ENCODE results near the gene PDE1A.

PDE1A gene

GRCh38 chr2:182358601-182359000 is 68.2 kb downstream of the PDE1A start:
- DNase-seq (ENCODE audit: low spot score), result no peak

GRCh38 chr2:182355815-182356214 is 71.0 kb downstream of the PDE1A start:
- DNase-seq (ENCODE audit: low spot score), result no peak

GRCh38 chr2:182351427-182351826 is 75.4 kb downstream of the PDE1A start:
- DNase-seq (ENCODE audit: low spot score), result no peak

- DNase-seq (ENCODE audit: low spot score), result no peak
These were observed 77.6 kb downstream of the PDE1A start for GRCh38 chr2:182349268-182349667.

- no peak for DNase-seq (ENCODE audit: low spot score)
These were observed 81.5 kb downstream of the PDE1A start for GRCh38 chr2:182345384-182345783.

- no peak for DNase-seq (ENCODE audit: low spot score)
These were observed 96.2 kb downstream of the PDE1A start for GRCh38 chr2:182330451-182331305.

- no peak for DNase-seq (ENCODE audit: low spot score)
These were observed 102.2 kb downstream of the PDE1A start for GRCh38 chr2:182324665-182325064.

- DNase-seq (ENCODE audit: low spot score), result no peak
These were observed 105.7 kb downstream of the PDE1A start for GRCh38 chr2:182321096-182321495.

GRCh38 chr2:182319556-182320505 is 107.0 kb downstream of the PDE1A start:
- DNase-seq (ENCODE audit: low spot score), result no peak

- DNase-seq (ENCODE audit: low spot score), result no peak
These were observed 108.2 kb downstream of the PDE1A start for GRCh38 chr2:182318466-182319220.

GRCh38 chr2:182316950-182317349 is 109.9 kb downstream of the PDE1A start:
- DNase-seq (ENCODE audit: low spot score), result no peak

- no peak for DNase-seq (ENCODE audit: low spot score)
These were observed 123.9 kb downstream of the PDE1A start for GRCh38 chr2:182302972-182303371.

GRCh38 chr2:182302174-182302573 is 124.7 kb downstream of the PDE1A start:
- no peak for DNase-seq (ENCODE audit: low spot score)

- DNase-seq (ENCODE audit: low spot score), result no peak
These were observed 125.7 kb downstream of the PDE1A start for GRCh38 chr2:182301093-182301492.

- DNase-seq (ENCODE audit: low spot score), result no peak
These were observed 126.2 kb downstream of the PDE1A start for GRCh38 chr2:182300608-182301007.

- DNase-seq (ENCODE audit: low spot score), result no peak
These were observed 127.2 kb downstream of the PDE1A start for GRCh38 chr2:182299632-182300031.

- DNase-seq (ENCODE audit: low spot score), result no peak
These were observed 128.4 kb downstream of the PDE1A start for GRCh38 chr2:182298456-182298855.

- no peak for DNase-seq (ENCODE audit: low spot score)
These were observed 135.5 kb downstream of the PDE1A start for GRCh38 chr2:182291296-182291695.

GRCh38 chr2:182283512-182283911 is 143.3 kb downstream of the PDE1A start:
- DNase-seq (ENCODE audit: low spot score), result no peak

- no peak for DNase-seq (ENCODE audit: low spot score)
These were observed 145.6 kb downstream of the PDE1A start for GRCh38 chr2:182281276-182281675.

GRCh38 chr2:182280118-182280517 is 146.7 kb downstream of the PDE1A start:
- DNase-seq (ENCODE audit: low spot score), result no peak

GRCh38 chr2:182276662-182277061 is 150.2 kb downstream of the PDE1A start:
- DNase-seq (ENCODE audit: low spot score), result peak; percentile 16

All from NAMALWA (cell line).